Gastrocnemius medialis (tissue), 4 donors: ENCODE measurements around the gene SLCO3A1.

Experiments
- CTCF ChIP-seq, 5 experiments: fragments of 450-650 bp in 3 of 5; fragments of 200-600 bp in 2 of 5; sonication (generic) in 2 of 5; IDR thresholded peaks in 4 of 5; conservative IDR thresholded peaks in 1 of 5; 1 replicate in 4 of 5; 2 replicates in 1 of 5; pipeline ENCODE4 v1.5.1; 2016 to 2019; ENCODE audit warnings: antibody characterized with exemption in 5 of 5, mild to moderate bottlenecking in 3 of 5, moderate library complexity in 3 of 5
- POLR2A ChIP-seq, 2 donors: fragments of 450-650 bp; IDR thresholded peaks; one replicate each; pipeline ENCODE4 v1.6.1; 2017; ENCODE audit warnings: antibody characterized with exemption in 2 of 2, mild to moderate bottlenecking in 2 of 2, moderate library complexity in 2 of 2

DNA sequence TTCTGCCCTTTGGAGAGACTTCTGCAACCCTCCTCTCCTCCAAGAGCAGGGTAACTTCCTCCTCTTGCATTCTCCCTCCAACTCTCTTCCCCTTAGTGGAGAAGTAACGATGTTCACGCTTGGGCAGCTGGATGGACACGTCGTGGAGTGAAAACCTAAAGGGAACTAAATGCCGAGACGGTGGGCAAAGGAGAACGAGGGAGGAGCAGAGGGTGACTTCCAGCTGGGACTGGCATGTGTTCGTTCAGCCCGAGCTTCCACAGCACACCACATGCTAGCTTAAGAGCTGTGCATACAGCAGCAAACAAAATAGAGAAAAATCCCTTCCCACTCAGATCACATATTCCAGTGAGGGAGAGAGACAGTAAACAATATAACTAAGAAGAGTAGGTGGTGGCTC lies 179.8 kb downstream of the SLCO3A1 start:
- TF ChIP-seq CTCF (IDR thresholded peaks at IDR 0.05 in 4 of 5, conservative IDR thresholded peaks at IDR 0.05 in 1 of 5) (no peak), POLR2A (IDR thresholded peaks at IDR 0.05) (no peak)
